MG63 (cell line): ENCODE data around the gene KLHDC8A. TPM values are rescaled to one million over a fixed set of nuclear protein-coding genes. Genes with fewer than 3 reads are reported as not detected.

Experiments used
- DNase-seq: peaks from one replicate; pipeline ENCODE4 v3.0.0-alpha.2; 2020
- H3K27me3 ChIP-seq: fragments of 250-450 bp; sonication (Bioruptor Pico); 2 replicates; pipeline ENCODE4 v1.5.1; 2020; ENCODE audit warnings: mild to moderate bottlenecking, moderate library complexity
- H3K36me3 ChIP-seq: fragments of 250-450 bp; sonication (Bioruptor Pico); 2 replicates; pipeline ENCODE4 v1.5.1; 2020; ENCODE audit warnings: mild to moderate bottlenecking, moderate library complexity
- H3K4me3 ChIP-seq: fragments of 250-450 bp; sonication (Bioruptor Pico); 2 replicates; pipeline ENCODE4 v1.5.1; 2020; ENCODE audit warnings: mild to moderate bottlenecking, moderate library complexity
- H3K9me3 ChIP-seq: fragments of 250-450 bp; sonication (Bioruptor Pico); 2 replicates; pipeline ENCODE4 v1.5.1; 2020; ENCODE audit warnings: mild to moderate bottlenecking, moderate library complexity
- total RNA-seq: library from RNA; depleted of rRNA; stranded (reverse); fragments of >200 nt; shearing (Covaris generic); gene quantifications from 2 replicates; pipeline ENCODE4 v1.2.3, GENCODE V29; 2014; ENCODE audit warnings: low replicate concordance

KLHDC8A gene
- total RNA-seq, 1 experiment from 2014 or later = not detected

DNA sequence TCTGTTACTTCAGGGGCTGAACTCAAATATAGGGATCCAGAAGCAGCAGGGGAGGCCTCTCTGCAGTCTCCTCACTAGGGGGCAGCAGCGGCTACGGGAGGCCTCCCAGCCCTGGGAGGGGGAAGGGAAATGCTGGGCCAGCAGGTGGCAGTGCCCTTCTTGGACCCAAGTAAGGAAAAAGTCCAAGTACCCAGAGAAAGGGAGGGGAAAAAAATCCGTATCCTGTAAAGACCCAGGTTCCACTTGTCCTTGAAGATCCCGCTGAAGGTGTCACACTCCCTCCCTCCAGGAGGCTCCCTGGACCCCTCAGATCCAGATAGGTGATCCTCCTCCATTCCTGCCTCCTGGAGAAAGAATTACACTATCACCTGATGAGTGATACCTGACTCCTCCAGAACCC, 21.0 kb downstream of the KLHDC8A start:
- peak; percentile 71 for DNase-seq
- H3K4me3 ChIP-seq = no peak overlapping the region

DNA sequence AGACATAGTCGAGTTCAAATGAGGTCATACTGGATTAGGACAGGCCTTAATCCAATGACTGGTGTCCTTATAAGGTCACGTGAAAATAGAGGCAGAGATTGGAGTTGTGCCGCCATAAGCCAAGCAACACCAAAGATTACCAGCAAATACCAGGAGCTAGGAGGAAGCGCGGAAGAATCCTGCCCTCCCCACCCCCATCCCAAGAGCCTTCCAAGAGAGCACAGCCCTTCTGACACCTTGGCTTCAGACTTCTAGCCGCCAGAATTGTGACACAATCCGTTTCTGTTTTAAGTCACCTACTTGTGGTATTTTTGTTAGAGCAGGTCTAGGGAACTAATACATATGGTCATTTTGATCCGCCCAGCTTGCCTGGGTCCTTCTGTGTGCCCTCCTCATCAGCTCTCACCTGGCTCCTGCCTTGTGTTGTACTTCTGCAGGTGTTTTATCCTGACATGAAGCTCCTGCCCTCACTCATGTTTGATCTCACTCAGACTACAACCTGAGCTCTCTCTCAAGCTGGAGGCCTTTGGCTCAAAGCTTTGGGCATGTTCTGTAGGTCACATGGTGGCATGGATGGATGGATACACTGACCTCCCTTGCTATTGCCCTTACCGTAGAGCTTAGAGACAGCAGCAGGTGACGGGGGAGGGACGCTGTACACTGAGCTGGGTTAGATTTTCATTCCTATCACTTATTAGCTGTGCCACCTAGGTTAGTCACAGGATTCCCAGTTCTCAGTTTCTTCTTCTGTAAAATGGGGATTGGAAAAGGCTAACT, 24.5 kb downstream of the KLHDC8A start:
- Histone ChIP-seq H3K9me3 (no peaks in the 10 kb centered on the region), H3K27me3 (0 out of 2 replicates have a peak, but pooled peaks cover 2% of the 10 kb centered on the region), H3K4me3 (no peak overlapping the region)

More for the DNA sequence above, 21.0 kb downstream of the KLHDC8A start:
- no peaks in the 10 kb centered on the region for H3K9me3 ChIP-seq
- H3K27me3 ChIP-seq = 0 out of 2 replicates have a peak, but pooled peaks cover 2% of the 10 kb centered on the region
- H3K36me3 ChIP-seq = no peaks in the 10 kb centered on the region

DNA sequence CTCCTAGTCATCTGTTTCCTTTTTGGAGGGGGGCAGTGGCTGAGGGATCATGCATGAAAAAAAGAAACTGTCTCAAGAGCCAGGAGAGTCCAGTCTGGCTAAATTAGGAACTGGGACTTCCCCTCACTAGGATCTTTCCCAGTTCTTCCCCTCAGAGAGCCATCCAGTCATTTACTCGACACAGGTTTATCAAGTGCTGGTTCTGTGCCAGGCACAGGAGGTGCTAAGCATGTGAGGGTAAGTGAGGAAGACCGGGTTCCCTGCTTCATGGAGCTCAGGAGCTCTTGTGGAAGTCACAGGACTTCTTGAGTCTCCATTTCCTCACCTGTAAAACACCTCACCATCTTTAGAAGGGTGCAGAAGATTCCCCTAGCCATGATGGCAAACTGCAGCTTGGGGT, 26.6 kb downstream of the KLHDC8A start:
- no peak overlapping the region for H3K4me3 ChIP-seq
- H3K27me3 ChIP-seq = 0 out of 2 replicates have a peak, but pooled peaks cover 2% of the 10 kb centered on the region
- no peaks in the 10 kb centered on the region for H3K36me3 ChIP-seq
- no peak for DNase-seq
- H3K9me3 ChIP-seq = no peaks in the 10 kb centered on the region

More for the DNA sequence above, 24.5 kb downstream of the KLHDC8A start:
- DNase-seq = no peak
- H3K36me3 ChIP-seq = no peaks in the 10 kb centered on the region

DNA sequence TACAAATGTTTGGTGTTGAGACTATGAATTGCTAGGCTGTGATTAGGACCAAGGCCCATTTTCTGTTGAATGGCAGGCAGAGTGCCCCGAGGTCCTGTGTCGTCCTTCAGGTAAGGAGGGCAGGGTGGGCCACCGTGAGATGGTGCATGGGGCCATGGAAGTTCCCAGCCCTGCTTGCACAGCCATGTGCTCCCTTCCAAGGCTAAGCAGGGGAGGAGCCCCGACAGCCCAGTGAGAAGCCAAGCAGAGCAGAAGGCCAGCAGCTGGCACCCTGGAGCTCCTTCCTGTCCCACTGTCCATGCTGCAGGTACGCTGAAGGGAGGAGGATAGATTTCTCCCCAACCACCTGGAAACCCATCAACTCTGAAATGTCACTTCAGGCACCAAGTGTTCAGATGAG, 27.0 kb downstream of the KLHDC8A start:
- H3K27me3 ChIP-seq = 0 out of 2 replicates have a peak, but pooled peaks cover 2% of the 10 kb centered on the region

DNA sequence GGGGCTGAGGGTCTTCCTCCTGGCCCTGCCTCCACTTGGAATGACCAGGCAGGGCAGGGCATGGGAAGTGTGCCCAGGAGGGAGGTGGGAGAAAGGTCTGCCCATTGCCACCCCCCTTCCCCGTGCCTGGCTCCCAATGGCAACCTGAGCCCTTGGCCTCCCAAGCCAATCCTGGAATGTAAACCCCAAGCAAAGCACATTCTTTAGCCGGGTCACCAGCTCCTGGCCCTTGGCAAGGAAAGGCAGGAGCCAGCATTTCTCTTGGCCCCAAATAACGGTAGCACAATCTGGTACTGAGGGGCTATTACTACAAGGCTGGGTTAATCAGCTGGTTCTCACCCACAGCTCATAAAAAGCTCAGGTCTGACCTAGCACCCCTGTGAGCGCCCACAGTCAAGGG, 28.2 kb downstream of the KLHDC8A start:
- H3K36me3 ChIP-seq = no peaks in the 10 kb centered on the region
- H3K4me3 ChIP-seq = no peak overlapping the region
- DNase-seq = no peak
- H3K27me3 ChIP-seq = no peaks in the 10 kb centered on the region
- H3K9me3 ChIP-seq = no peaks in the 10 kb centered on the region

More for the DNA sequence above, 27.0 kb downstream of the KLHDC8A start:
- no peaks in the 10 kb centered on the region for H3K36me3 ChIP-seq
- no peaks in the 10 kb centered on the region for H3K9me3 ChIP-seq
- DNase-seq = no peak
- H3K4me3 ChIP-seq = no peak overlapping the region

DNA sequence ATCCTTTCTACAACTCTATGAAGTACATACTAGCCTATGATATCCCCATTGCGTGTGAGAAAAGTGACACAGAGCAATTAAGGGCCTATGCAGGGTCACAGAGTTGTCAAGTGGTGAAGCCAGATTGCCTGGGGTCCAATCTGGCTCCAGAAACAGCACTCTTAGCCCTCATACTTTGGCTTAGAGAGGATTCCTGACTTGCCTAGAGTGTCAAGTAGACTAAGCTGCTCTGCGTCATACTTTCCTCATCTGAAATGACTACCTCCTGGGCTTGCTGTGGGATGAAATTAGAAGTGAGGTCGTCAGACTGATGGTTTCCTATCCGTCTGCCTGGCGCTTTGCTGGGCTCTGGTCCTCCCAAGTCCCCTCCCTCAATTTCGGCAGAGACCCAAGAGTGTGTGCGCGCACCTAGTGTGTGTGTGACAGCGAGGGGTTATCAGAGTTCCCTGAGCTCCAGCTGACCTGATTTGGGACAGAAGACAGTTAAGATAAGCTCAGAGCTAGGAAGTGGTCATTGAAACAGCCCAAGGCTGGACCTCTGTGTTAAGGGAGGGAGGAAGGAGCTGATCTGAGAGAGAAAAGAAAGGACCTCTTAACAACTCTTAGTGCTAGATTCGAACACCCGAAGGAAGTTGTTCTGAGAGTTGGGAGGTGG, 29.8 kb downstream of the KLHDC8A start:
- Histone ChIP-seq H3K4me3 (no peak overlapping the region), H3K9me3 (no peaks in the 10 kb centered on the region), H3K36me3 (no peaks in the 10 kb centered on the region), H3K27me3 (no peaks in the 10 kb centered on the region)
- DNase-seq = no peak

DNA sequence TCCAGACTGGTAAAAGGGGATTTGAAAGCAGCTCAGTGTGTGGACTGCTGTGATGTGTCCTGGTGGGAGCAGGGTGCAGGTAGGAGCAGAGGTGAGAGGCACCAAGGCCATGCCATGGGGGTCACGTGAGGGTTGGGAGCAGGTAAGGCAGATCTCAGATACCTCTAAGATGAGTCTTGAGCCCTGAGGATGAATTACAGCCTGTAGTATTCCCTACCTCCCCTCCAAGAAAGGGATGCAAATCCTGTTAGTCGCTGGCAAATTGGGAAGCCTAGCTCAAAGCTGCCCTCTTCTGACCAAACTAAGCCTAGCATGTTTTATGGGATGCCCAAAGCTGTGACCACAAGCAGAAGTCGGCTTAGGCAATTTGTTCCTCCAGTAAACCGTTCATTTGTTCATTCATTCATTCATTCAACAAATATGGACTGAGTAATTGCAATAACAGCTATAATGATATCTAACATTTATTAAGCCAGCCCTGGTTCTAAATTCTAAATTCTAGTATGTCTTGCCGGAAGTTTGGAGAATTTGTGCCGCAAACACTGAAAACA, 31.3 kb downstream of the KLHDC8A start:
- no peak overlapping the region for H3K4me3 ChIP-seq
- H3K36me3 ChIP-seq = no peaks in the 10 kb centered on the region
- no peaks in the 10 kb centered on the region for H3K27me3 ChIP-seq
- H3K9me3 ChIP-seq = no peaks in the 10 kb centered on the region
- DNase-seq = peak; percentile 34

DNA sequence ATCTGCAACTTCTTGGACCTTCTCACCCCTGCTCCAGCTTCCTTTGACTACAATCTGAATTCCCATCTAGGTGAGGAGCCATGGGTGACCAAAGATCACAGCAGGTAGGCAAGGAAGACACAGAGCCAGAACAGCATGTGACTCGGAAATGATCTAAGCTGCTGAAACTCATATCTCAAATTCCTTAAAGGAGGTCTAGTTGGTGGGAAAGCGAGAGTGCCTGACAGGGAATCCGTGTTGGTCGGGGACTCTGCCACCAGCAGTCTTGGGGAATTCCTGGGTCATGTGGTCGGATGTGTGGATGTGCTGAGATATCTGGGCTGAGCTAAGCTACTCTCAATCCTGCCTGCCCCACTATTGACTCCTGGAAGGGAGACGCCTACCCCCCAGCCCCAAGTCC, 31.9 kb downstream of the KLHDC8A start:
- DNase-seq = no peak
- Histone ChIP-seq H3K36me3 (no peaks in the 10 kb centered on the region), H3K27me3 (no peaks in the 10 kb centered on the region), H3K4me3 (no peak overlapping the region), H3K9me3 (no peaks in the 10 kb centered on the region)

DNA sequence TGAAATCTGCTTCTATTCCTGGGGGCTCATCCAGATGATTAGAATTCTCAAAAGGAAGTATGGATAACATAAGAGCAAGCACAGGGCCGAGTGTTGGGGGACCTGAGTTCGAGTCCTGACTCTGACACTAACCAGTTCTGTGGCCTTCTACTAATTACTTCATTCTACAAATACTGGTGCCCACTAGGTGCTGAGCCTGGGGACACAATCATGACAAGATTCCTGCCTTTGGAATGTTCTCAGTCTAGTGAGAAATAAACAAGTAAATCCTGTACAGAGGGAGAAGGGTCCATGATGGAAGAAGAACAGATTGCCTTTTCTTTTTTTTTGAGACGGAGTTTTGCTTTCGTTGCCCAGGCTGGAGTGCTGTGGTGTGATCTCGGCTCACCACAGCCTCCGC, 32.9 kb downstream of the KLHDC8A start:
- Histone ChIP-seq H3K9me3 (no peaks in the 10 kb centered on the region), H3K4me3 (no peak overlapping the region), H3K27me3 (no peaks in the 10 kb centered on the region), H3K36me3 (no peaks in the 10 kb centered on the region)
- no peak for DNase-seq

DNA sequence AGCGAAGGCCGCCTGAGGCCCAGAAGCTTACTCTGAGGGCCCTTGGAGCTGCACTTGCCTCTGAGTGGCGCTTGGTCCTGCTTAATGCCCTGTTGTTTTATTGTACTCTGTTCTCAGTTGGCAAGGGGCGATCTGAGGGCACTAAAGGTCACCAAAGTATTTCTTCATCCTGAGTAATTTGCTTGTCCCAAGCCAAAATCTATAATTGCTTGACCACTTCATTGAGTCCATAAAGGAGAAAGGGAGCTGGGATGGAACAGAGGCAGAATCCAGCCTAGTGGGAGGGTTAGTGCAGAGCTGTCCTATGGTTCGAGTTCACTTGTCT, 34.8 kb downstream of the KLHDC8A start:
- DNase-seq = no peak
- peak overlapping the region; percentile 67 for H3K4me3 ChIP-seq
- H3K27me3 ChIP-seq = no peaks in the 10 kb centered on the region
- no peaks in the 10 kb centered on the region for H3K36me3 ChIP-seq
- no peaks in the 10 kb centered on the region for H3K9me3 ChIP-seq

DNA sequence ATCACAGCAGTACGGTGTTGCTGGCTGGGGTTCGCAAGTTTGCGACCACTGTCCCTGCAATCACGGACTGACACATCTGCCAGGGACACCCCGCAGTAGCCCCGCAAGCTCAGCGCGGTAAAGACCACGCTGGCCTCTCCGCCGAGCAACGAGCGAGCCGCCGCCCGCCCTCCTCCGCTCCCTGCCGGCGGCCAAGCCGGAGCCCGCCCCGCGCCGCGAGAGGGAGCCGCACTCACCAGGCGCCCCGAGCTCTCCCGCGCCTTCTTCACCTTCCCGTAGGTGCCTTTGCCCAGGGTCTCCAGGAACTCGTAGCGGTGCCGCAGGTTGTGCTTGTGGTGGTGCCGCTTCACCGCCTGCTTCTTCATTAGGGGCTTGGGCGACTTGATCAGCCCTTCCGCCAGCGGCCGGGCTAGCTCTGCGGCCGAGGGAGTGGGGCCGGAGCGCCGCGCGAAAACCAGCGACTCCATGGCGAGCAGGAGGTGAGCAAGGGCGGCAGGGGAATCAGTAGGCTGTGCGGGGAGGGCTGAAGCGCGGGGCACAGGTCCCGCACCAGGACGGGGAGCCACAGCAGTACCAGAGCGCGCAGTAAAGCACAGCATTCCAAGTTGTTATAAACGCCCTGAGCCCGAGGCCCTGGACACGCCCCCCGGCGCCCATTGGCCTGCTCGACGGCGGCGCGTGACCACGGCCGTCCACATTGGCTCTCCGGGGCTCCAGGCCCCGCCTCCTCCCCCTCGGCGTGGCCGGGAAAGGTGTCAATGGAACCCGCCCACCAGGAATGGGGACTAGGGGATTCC, 35.4 kb downstream of the KLHDC8A start, which contains the start of gene NUAK2:
NUAK2 (minus strand) TSS at position 584 of the 797 bp plus-strand sequence; CDS start at position 467, 117 bp downstream.
- Histone ChIP-seq H3K4me3 (peak within 1 kb of the TSS; percentile 67), H3K27me3 (no peaks in the 10 kb centered on the region)
- DNase-seq = peak; percentile 93

DNA sequence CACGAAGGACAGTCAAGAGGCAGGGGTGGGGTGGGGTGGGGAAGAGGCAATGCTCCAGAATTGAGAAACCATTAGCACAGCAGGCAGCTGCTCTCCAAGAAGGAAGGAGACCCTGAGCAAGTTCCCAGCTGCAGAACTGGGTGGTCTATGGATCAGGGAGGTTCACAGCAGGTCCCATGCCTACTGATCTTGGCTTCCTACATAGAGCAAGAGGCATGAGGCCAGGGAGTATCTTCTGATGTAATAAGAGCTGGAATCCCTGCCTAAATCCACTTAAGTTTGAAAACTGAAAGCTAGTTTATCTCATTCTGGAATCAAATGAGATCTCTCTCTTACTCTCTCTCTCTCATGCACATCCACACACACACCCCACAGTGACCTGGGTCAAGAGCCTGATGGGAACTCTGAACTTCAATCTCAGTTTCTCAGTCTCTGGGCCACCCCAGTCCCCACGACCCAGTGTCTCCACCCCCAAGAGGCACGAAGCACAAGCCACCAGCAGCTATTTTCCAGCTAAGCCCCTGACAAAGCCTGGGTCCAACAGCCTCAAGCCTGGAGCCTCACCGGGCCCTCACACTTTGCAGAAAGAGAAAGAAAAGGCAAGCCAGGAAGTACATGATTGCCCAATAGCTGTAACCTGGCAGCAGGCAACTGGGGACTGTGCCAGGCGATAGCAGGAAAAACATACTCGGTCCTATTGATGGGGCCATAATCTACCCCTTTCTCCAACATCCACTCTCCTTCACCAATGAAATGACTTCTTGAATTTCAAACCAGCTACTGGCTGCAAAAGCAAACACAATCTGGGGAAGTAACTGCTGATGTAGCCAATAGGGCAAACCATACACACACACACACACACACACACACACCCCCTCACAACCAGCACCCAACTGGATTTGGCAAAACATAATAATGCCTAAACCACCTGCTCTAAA, 37.4 kb downstream of the KLHDC8A start:
- Histone ChIP-seq H3K4me3 (peak overlapping the region; percentile 26), H3K9me3 (no peaks in the 10 kb centered on the region), H3K36me3 (no peaks in the 10 kb centered on the region), H3K27me3 (no peaks in the 10 kb centered on the region)
- DNase-seq = peak; percentile 76

More for the DNA sequence above, 35.4 kb downstream of the KLHDC8A start, which contains the start of gene NUAK2:
- no peaks in the 10 kb centered on the region for H3K9me3 ChIP-seq
- no peaks in the 10 kb centered on the region for H3K36me3 ChIP-seq

DNA sequence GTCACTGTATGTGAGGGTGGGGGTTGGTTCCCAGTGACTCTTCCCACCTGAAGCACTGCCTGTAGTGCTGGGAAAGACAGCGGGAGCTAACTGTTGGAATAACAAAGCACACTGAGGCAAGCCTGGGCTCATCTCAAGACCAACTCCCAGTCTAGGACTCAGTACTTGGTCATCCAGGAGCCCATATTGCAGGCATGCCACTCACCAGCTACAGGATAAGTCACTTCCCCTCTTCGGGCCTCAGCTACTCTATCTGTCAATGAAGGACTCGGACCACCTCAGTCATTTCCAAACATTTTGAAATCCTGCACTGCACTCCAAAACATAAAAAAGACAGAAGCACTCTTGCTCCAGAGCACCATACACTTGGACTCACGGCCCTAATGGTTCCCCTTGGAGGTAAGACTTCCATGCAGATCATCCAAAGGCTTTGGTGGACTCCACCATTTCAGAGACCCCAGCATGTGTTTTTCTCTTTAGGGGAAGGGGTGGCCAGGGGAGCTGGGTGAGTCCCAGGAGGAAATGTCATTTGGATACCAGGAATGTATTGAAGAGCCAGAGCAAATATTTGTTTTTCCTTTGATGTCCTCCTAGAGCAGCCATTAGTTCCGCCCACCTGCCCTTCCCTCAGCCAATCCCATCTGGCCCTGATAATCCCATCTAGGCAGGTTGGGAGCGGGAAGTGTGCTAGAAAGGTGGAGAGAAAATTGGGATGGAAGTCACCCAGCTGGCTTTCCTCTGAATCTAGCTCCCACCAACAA, 38.3 kb downstream of the KLHDC8A start:
- no peak overlapping the region for H3K4me3 ChIP-seq
- H3K9me3 ChIP-seq = no peaks in the 10 kb centered on the region
- H3K27me3 ChIP-seq = no peaks in the 10 kb centered on the region
- no peak for DNase-seq
- H3K36me3 ChIP-seq = no peaks in the 10 kb centered on the region

DNA sequence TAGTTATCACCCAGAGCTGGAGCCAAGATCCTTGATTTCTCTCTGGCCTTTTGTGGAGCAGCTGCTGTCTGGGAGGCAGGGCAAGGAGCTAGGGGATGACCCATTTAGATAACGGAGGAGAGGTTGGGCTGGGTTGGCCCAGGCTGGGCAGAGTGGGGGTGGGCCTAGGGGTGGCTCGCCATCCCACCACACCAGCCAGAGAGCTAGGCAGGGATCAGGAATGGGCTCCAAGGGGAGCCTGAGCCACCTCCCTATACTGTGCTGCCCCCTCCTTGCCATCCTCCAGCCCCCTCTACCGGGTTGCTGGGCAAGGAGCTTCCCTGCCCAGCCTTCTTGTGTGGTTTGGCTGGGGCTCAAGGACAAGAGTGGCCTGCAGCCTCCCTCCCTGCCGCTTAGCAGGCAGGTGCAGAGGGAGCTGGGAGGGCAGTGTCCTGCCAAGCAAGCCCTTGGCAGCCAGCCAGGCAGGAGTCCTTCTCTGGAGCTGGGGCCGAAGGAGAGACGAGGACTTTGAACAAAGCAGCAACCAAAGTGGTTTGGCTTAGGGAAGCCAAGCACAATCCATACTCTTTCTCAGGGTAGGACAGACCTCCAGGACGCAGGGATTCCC, 39.3 kb downstream of the KLHDC8A start:
- H3K4me3 ChIP-seq = no peak overlapping the region

DNA sequence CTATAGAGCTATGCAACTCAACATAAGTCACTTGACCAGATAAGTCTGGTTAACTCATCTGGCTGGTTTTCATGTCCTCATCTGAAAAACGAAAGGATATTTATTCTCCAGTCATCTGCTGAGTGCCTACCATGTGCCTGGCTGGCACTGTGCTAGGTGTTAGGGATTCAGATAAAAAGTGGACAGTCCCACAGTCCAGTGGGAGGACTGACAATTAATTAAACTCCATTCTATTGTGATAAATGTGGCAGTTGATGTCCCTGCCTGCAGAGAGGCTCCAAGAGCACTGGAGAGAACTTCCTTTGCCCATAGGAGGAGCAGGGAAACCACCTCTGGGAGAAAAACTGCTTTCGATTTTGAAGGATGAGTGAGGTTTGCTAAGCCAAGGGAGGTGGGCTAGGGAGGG, 40.6 kb downstream of the KLHDC8A start:
- H3K36me3 ChIP-seq = no peaks in the 10 kb centered on the region; the same call in 1 of the 2 replicates
- H3K27me3 ChIP-seq = no peaks in the 10 kb centered on the region
- H3K9me3 ChIP-seq = no peaks in the 10 kb centered on the region
- DNase-seq = no peak
- no peak overlapping the region for H3K4me3 ChIP-seq

More for the DNA sequence above, 39.3 kb downstream of the KLHDC8A start:
- no peaks in the 10 kb centered on the region for H3K36me3 ChIP-seq
- H3K9me3 ChIP-seq = no peaks in the 10 kb centered on the region
- no peak for DNase-seq
- H3K27me3 ChIP-seq = no peaks in the 10 kb centered on the region
